Measurements from ENCODE around the gene OTUB2.

The OTUB2 gene

GRCh38 chr14:94097091-94097490 is 71.0 kb downstream of the OTUB2 start:
- Histone ChIP-seq H3K9me3 (ENCODE audit: insufficient read depth, low read length, severe bottlenecking) (no peaks in the 10 kb centered on the region), H4K20me1 (ENCODE audit: insufficient read depth, low read length) (0 out of 2 replicates have a peak, but pooled peaks cover 3% of the 10 kb centered on the region), H3K9ac (ENCODE audit: low read depth, low read length) (no peak overlapping the region), H3K4me1 (ENCODE audit: insufficient read depth, low read length) (no peaks in the 10 kb centered on the region), H3K27ac (ENCODE audit: low read length) (no peak overlapping the region), H2AFZ (ENCODE audit: low read depth, low read length) (no peak overlapping the region), H3K4me2 (ENCODE audit: insufficient read depth, low read length) (no peak overlapping the region), H3K4me3 (ENCODE audit: low read depth in 1 of 2, low read length in 2 of 2) (no peak overlapping the region), H3K27me3 (ENCODE audit: insufficient read depth, low read length, poor library complexity) (no peaks in the 10 kb centered on the region), H3K36me3 (ENCODE audit: insufficient read depth, low read length) (peaks cover 18% of the 10 kb centered on the region; the same call in 1 of the 2 replicates), H3K79me2 (ENCODE audit: insufficient read depth, low read length) (no peaks in the 10 kb centered on the region)
- TF ChIP-seq EZH2 (IDR thresholded peaks at IDR 0.05; ENCODE audit: borderline replicate concordance, low read depth, low read length, severe bottlenecking) (no peak), CTCF (IDR thresholded peaks at IDR 0.05; ENCODE audit: borderline replicate concordance, extremely low read depth, low read length, poor library complexity, severe bottlenecking) (no peak)
- DNase-seq = no peak
- ATAC-seq (ENCODE audit: insufficient read depth, low read depth) = no peak

Data from DND-41 (cell line).